Measurements from ENCODE around the gene BABAM2. TPM values are rescaled to one million over a fixed set of nuclear protein-coding genes. Genes with fewer than 3 reads are reported as not detected.

Gene BABAM2
- total RNA-seq, 4 donors from 2014 or later: 35.0 to 70.5 (median 51.5) TPM

- Histone ChIP-seq H3K27ac (no peak overlapping the region), H3K4me3 (no peak overlapping the region), H3K4me1 (no peaks in the 10 kb centered on the region), H3K9me3 (no peaks in the 10 kb centered on the region), H3K27me3 (no peaks in the 10 kb centered on the region), H3K36me3 (no peaks in the 10 kb centered on the region)
- no peak for TF ChIP-seq POLR2A (IDR thresholded peaks at IDR 0.05)
- no peak for TF ChIP-seq CTCF (IDR thresholded peaks at IDR 0.05)
- no peak for DNase-seq
Observed at GRCh38 chr2:28317390-28317789, 426.9 kb downstream of the BABAM2 start.

GRCh38 chr2:28318023-28318422 lies 427.5 kb downstream of the BABAM2 start:
- Histone ChIP-seq H3K4me3 (no peak overlapping the region), H3K27me3 (no peaks in the 10 kb centered on the region), H3K36me3 (no peaks in the 10 kb centered on the region), H3K4me1 (no peaks in the 10 kb centered on the region), H3K27ac (no peak overlapping the region), H3K9me3 (no peaks in the 10 kb centered on the region)
- no peak for TF ChIP-seq CTCF (IDR thresholded peaks at IDR 0.05)
- no peak for TF ChIP-seq POLR2A (IDR thresholded peaks at IDR 0.05)
- DNase-seq: no peak

GRCh38 chr2:28318462-28319117 lies 428.1 kb downstream of the BABAM2 start:
- DNase-seq: no peak
- no peak for TF ChIP-seq POLR2A (IDR thresholded peaks at IDR 0.05)
- TF ChIP-seq CTCF (IDR thresholded peaks at IDR 0.05): no peak
- Histone ChIP-seq H3K9me3 (no peaks in the 10 kb centered on the region), H3K4me3 (no peak overlapping the region), H3K4me1 (no peaks in the 10 kb centered on the region), H3K27me3 (no peaks in the 10 kb centered on the region), H3K27ac (no peak overlapping the region), H3K36me3 (no peaks in the 10 kb centered on the region)

GRCh38 chr2:28319118-28320008 lies 428.8 kb downstream of the BABAM2 start:
- Histone ChIP-seq H3K36me3 (no peaks in the 10 kb centered on the region), H3K4me3 (no peak overlapping the region), H3K9me3 (no peaks in the 10 kb centered on the region), H3K27me3 (no peaks in the 10 kb centered on the region), H3K27ac (no peak overlapping the region), H3K4me1 (no peaks in the 10 kb centered on the region)
- TF ChIP-seq POLR2A (IDR thresholded peaks at IDR 0.05) (no peak), CTCF (IDR thresholded peaks at IDR 0.05) (no peak)
- DNase-seq: no peak

GRCh38 chr2:28320009-28320365 lies 429.5 kb downstream of the BABAM2 start:
- Histone ChIP-seq H3K27me3 (no peaks in the 10 kb centered on the region), H3K27ac (no peak overlapping the region), H3K4me3 (no peak overlapping the region), H3K9me3 (no peaks in the 10 kb centered on the region), H3K36me3 (no peaks in the 10 kb centered on the region), H3K4me1 (no peaks in the 10 kb centered on the region)
- no peak for DNase-seq
- no peak for TF ChIP-seq CTCF (IDR thresholded peaks at IDR 0.05)
- no peak for TF ChIP-seq POLR2A (IDR thresholded peaks at IDR 0.05)

Data from Peyer's patch (tissue), 4 donors.